Mesothelial cell of epicardium (in vitro differentiated cells): ENCODE data around the gene ZNF268. TPM values are rescaled to one million over a fixed set of nuclear protein-coding genes. Genes with fewer than 3 reads are reported as not detected.

Source experiments
- DNase-seq, 2 experiments: peaks; one replicate each; pipeline ENCODE4 v3.0.0; 2021; ENCODE audit warnings: low spot score in 2 of 2; ENCODE audit not compliant: unreplicated experiment in 2 of 2
- H3K27ac Mint-ChIP-seq: 2 replicates; pipeline ENCODE4 v1.8.0; 2021; ENCODE audit warnings: mixed read lengths
- H3K27me3 Mint-ChIP-seq: 2 replicates; pipeline ENCODE4 v1.8.0; 2021; ENCODE audit warnings: low read depth, mixed read lengths
- H3K36me3 Mint-ChIP-seq: 2 replicates; pipeline ENCODE4 v1.8.0; 2021; ENCODE audit warnings: mixed read lengths
- H3K4me1 Mint-ChIP-seq: 2 replicates; pipeline ENCODE4 v1.8.0; 2021; ENCODE audit warnings: mixed read lengths
- H3K4me3 Mint-ChIP-seq: 2 replicates; pipeline ENCODE4 v1.8.0; 2021; ENCODE audit warnings: mild to moderate bottlenecking, moderate library complexity, mixed read lengths
- H3K9me3 Mint-ChIP-seq: 2 replicates; pipeline ENCODE4 v1.8.0; 2021; ENCODE audit warnings: mixed read lengths
- CTCF ChIP-seq: fragments of 200-600 bp; sonication (generic); IDR thresholded peaks from one replicate; pipeline ENCODE4 v1.5.0; 2021; ENCODE audit warnings: antibody characterized with exemption; ENCODE audit not compliant: unreplicated experiment
- total RNA-seq: library from RNA; stranded (reverse); gene quantifications from 3 replicates; pipeline ENCODE4 v1.2.1, GENCODE V29; 2021

The ZNF268 gene
- total RNA-seq: 30.3 to 34.9 TPM (median 33.7 TPM) in 3 replicates

GRCh38 chr12:133181238-133181959 lies at the start of gene ZNF268:
TSS of gene ZNF268 (plus strand) at chr12:133181495. CDS start at chr12:133181998, 503 bp downstream.
- Mint-ChIP-seq H3K36me3 (peaks cover 64% of the 10 kb centered on the region), H3K4me1 (peaks cover 4% of the 10 kb centered on the region), H3K9me3 (peaks cover 60% of the 10 kb centered on the region), H3K4me3 (peak within 1 kb of the TSS; percentile 97), H3K27me3 (no peaks in the 10 kb centered on the region), H3K27ac (peak within 1 kb of the TSS; percentile 93)
- TF ChIP-seq CTCF: peak; percentile 65
- peak; percentile 74 to 91 for DNase-seq

GRCh38 chr12:133135747-133136146 lies 45.5 kb upstream of the ZNF268 start:
- no peak overlapping the region for H3K27ac Mint-ChIP-seq
- peaks cover 87% of the 10 kb centered on the region for H3K36me3 Mint-ChIP-seq
- no peak overlapping the region for H3K4me3 Mint-ChIP-seq
- peaks cover 77% of the 10 kb centered on the region for H3K9me3 Mint-ChIP-seq
- DNase-seq: no peak
- H3K4me1 Mint-ChIP-seq: peaks cover 9% of the 10 kb centered on the region
- TF ChIP-seq CTCF: no peak
- no peaks in the 10 kb centered on the region for H3K27me3 Mint-ChIP-seq

GRCh38 chr12:133145981-133146380 lies 35.3 kb upstream of the ZNF268 start:
- H3K4me3 Mint-ChIP-seq: no peak overlapping the region
- H3K4me1 Mint-ChIP-seq: no peaks in the 10 kb centered on the region
- DNase-seq: no peak
- no peak overlapping the region for H3K27ac Mint-ChIP-seq
- peaks cover 67% of the 10 kb centered on the region for H3K9me3 Mint-ChIP-seq
- H3K36me3 Mint-ChIP-seq: peaks cover 86% of the 10 kb centered on the region
- no peak for TF ChIP-seq CTCF
- no peaks in the 10 kb centered on the region for H3K27me3 Mint-ChIP-seq

- Mint-ChIP-seq H3K36me3 (peaks cover 87% of the 10 kb centered on the region), H3K27me3 (no peaks in the 10 kb centered on the region), H3K4me3 (no peak overlapping the region), H3K27ac (no peak overlapping the region), H3K4me1 (no peaks in the 10 kb centered on the region), H3K9me3 (peaks cover 86% of the 10 kb centered on the region)
- no peak for DNase-seq
- TF ChIP-seq CTCF: no peak
Observed at GRCh38 chr12:133156125-133156690, 25.1 kb upstream of the ZNF268 start.

- Mint-ChIP-seq H3K27me3 (no peaks in the 10 kb centered on the region), H3K4me3 (no peak overlapping the region), H3K9me3 (peaks cover 62% of the 10 kb centered on the region), H3K4me1 (no peaks in the 10 kb centered on the region), H3K27ac (no peak overlapping the region), H3K36me3 (peaks cover 17% of the 10 kb centered on the region)
- no peak for DNase-seq
- TF ChIP-seq CTCF: no peak
Observed at GRCh38 chr12:133165776-133166175, 15.5 kb upstream of the ZNF268 start.
